Coronary artery (tissue), 2 donors: ENCODE results near the gene FAM153A.
"Not testable (repeated sequence)": the region's sequence is repeated elsewhere in the genome, so short reads cannot be mapped to it uniquely, and the experiment has no call there.

Experiments used
- DNase-seq: peaks from one replicate; pipeline ENCODE4 v3.0.0-alpha.2; 2017; ENCODE audit warnings: low spot score
- H3K27ac ChIP-seq, 2 donors: fragments of 200-600 bp; sonication (generic); one replicate each; pipeline ENCODE4 v1.5.1; 2016 to 2019
- H3K4me3 ChIP-seq: fragments of 200-600 bp; sonication (generic); 2 replicates; pipeline ENCODE4 v1.5.1; 2016; ENCODE audit warnings: mild to moderate bottlenecking, moderate library complexity

Gene FAM153A

DNA sequence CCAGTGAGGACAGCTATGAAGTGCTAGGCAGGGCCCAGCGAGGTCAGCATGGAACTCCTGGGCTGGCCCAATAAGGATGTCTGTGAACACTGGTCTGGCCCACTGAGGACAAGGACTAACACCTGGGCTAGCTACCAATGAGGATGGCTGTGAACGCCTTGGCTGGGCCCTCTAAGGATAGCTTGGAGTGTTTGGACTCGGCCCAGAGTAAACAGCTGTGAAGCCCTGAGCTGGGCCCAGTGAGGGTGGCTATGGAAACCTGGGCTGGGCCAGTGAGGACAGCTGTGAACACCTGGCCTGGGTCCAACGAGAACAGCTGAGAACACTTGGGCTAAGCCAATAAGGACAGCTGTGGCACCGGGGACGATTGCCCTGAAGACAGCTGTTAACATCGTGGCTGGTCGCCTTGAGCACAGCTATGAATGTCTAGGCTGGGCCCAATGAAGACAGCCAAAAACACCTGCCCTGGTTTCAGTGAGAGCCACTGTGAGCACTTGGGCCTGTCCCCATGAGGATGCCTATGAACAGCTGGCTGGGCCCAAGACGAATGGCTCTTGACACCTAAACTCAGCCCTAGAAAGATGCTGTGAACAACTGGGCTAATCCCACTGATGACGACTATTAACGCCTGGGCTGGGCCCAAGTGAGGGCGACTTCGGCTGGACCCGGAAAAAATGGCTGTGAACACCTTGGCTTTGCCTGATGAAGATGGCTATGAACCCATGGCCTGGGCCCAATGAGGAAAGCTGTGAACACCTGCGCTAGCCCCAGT is 18.8 kb downstream of the FAM153A start:
- not testable (repeated sequence) for H3K4me3 ChIP-seq, DNase-seq, H3K27ac ChIP-seq

DNA sequence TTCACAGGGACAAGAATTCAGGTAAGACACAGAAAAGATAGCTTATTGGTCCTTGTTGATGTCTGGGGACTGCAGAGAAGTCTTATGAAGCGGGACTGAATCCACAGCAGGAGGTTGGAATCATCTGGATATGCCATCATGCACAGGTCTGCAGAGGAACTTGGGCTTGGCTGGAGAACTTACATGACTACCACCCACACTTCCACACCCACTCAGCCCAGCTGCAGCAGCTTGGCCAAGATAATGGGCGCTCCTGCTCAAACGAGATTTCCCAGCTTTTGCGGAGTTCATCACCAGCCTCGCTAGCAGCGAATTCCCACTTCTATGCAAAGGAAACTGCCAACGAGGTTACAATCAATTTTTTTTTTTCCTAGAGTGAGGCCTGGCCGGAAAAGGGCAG is 21.7 kb downstream of the FAM153A start:
- H3K27ac ChIP-seq, H3K4me3 ChIP-seq: not testable (repeated sequence)
- DNase-seq = peak; percentile 14

DNA sequence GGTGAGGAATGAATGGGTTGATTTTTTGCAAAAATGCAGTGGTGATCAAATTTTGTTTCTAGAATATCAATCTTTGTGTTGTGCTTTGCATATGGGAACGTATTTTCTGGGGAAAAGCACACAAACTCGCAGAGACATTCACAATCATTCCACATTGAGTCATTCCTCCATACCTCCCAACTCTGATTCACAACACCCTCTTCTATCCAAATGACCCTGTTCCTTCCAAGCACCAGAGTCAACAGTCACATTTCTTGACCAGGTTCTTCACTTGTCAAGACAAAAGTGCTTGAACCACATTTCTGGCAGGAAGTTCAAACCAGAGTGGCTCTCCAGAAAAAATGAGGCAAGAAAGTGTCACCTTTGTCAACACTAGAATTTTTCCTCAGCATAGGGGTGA is 35.3 kb downstream of the FAM153A start:
- not testable (repeated sequence) for DNase-seq, H3K4me3 ChIP-seq, H3K27ac ChIP-seq

DNA sequence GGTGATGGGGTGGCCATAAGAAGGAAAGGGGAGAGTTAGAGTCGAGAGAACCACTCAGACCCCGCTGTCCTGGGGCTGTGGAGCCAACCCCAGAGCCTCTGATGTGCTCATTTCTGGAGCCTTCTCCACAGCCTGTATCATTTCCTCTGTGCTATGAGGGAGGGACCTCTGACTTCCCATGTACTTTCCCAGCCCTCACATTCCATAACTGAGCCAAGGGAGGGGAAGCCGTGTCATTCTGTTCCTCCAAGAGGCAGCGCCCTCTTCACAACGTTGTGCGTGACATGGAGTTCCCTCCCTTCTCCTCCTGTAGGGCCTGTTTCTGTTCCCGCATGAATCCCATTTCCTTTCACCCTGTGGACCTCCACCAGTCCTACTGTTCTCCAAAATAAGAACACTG is 57.8 kb downstream of the FAM153A start:
- not testable (repeated sequence) for DNase-seq, H3K4me3 ChIP-seq, H3K27ac ChIP-seq

DNA sequence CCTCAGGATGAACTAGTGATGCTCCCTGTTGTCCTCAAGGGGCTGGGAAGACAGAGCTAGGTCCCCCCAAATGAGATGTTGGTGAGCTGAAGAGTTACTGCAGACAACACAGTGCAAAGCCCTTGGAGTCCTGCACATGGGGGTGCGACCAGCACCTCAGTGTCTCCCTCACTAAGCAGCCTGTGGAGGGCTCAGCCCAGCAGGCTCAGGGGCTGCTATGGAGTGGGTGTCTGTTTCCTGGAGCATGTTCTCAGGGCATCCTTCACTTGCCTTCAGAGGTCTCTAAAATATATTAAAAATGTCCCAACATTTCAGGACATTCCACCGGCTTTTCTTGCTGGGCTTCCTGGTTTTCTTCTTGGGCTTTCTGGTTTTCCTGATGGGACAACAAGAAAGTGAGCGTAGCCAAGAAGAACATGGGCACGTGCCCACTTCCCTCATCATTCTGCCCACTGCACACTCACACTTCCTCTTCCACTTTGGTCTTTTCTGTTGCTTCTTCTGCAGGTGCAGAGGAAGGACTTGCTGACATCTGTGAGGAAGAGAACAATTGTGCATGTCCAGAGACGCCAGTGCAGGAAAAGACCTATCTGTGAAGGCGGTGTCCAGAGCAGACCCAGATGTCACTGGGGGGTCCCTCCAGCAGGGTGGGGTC is 58.7 kb downstream of the FAM153A start:
- H3K4me3 ChIP-seq, H3K27ac ChIP-seq, DNase-seq: not testable (repeated sequence)

DNA sequence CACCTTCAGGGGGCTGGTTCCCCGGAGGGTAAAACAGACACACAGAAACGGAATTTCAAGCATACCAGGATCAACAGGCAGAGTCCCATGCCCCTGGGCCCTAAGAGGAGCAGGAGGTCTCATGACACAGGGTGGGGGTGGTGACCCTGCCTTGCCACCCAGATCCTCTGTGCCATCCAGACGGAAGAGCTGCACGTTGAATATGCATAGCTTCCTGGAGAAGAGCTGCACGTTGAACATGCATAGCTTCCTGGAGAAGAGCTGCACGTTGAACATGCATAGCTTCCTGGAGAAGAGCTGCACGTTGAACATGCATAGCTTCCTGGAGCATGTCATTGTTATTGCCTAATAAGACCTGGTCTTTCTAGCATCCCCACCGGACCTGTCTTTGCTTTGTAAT is 59.9 kb downstream of the FAM153A start:
- H3K27ac ChIP-seq, H3K4me3 ChIP-seq, DNase-seq: not testable (repeated sequence)

DNA sequence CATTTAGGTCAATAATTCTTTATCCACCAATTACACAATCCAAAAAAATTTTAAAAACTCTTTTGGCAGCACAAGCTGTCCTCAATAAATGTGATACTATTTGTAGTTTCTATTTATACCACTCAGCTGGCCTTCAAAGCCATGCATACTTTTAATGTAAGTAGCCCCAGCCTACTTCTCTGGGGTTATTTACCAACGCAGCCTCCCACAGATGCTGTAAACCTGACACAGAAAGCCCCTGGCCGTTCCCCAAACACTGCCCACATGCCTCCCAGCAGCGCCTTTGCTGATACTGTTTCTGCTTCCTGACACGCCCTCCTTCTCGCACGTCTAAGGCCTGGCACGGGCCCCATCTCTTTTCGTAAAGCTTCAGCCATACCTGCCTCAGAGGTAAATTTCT is 62.7 kb downstream of the FAM153A start:
- DNase-seq, H3K4me3 ChIP-seq, H3K27ac ChIP-seq: not testable (repeated sequence)

DNA sequence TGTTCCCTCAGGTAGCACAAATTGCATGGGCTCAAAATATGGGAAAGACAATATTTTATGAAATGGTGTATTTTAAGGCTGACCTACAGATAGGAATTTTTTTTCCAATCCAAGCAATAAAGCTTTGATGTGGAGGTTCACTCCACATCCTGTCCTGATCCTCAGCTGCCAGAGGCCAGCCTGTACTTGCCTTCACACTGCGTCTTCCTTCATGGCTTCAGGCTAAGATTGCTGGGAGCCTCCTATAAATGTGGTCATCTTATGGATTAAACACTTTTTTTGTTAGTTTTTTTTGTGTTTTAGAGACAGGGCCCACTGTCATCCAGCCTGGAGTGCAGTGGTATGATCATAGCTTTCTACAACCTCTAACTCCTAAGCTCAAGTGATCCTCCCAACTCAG is 67.3 kb downstream of the FAM153A start:
- H3K27ac ChIP-seq, DNase-seq, H3K4me3 ChIP-seq: not testable (repeated sequence)

DNA sequence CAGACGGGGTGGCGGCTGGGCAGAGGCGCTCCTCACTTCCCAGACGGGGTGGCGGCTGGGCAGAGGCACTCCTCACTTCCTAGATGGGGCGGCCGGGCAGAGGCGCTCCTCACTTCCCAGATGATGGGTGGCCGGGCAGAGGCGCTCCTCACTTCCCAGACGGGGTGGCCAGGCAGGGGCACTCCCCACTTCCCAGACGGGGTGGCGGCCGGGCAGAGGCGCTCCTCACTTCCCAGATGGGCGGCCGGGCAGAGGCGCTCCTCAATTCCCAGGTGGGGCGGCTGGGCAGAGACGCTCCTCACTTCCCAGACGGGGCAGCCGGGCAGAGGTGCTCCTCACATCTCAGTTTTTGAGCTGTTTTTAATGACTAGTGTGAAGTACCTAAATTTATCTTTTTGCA is 86.6 kb downstream of the FAM153A start:
- not testable (repeated sequence) for DNase-seq, H3K4me3 ChIP-seq, H3K27ac ChIP-seq

DNA sequence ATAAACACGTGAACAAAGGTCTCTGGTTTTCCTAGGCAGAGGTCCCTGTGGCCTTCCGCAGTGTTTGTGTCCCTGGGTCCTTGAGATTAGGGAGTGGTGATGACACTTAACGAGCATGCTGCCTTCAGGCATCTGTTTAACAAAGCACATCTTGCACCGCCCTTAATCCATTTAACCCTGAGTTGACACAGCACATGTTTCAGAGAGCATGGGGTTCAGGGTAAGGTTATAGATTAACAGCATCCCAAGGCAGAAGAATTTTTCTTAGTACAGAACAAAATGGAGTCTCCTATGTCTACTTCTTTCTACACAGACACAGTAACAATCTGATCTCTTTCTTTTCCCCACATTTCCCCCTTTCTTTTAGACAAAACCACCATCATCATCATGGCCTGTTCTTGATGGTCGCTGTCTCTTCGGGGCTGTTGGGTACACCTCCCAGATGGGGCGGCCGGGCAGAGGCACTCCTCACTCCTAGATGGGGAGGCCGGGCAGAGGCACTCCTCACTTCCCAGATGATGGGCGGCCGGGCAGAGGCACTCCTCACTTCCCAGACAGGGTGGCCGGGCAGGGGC is 87.3 kb downstream of the FAM153A start:
- not testable (repeated sequence) for H3K4me3 ChIP-seq, DNase-seq

DNA sequence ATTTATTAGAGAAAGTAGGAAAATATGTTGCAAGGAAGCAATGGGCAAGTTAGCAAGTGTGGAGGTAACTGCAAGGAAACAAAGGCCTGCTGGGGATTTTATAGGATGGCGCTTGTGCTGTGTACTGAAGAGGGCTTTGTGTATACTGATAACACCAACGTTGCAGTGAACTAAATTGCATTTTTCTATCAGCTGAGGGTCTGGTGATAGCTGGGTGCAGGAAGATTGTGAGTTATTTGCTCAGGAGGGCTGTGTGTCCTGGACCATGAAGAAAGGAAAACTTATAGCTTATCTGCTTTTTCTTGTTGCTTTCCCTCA is 88.2 kb downstream of the FAM153A start:
- not testable (repeated sequence) for H3K4me3 ChIP-seq, DNase-seq, H3K27ac ChIP-seq

More for the DNA sequence above, 87.3 kb downstream of the FAM153A start:
- not testable (repeated sequence) for H3K27ac ChIP-seq

DNA sequence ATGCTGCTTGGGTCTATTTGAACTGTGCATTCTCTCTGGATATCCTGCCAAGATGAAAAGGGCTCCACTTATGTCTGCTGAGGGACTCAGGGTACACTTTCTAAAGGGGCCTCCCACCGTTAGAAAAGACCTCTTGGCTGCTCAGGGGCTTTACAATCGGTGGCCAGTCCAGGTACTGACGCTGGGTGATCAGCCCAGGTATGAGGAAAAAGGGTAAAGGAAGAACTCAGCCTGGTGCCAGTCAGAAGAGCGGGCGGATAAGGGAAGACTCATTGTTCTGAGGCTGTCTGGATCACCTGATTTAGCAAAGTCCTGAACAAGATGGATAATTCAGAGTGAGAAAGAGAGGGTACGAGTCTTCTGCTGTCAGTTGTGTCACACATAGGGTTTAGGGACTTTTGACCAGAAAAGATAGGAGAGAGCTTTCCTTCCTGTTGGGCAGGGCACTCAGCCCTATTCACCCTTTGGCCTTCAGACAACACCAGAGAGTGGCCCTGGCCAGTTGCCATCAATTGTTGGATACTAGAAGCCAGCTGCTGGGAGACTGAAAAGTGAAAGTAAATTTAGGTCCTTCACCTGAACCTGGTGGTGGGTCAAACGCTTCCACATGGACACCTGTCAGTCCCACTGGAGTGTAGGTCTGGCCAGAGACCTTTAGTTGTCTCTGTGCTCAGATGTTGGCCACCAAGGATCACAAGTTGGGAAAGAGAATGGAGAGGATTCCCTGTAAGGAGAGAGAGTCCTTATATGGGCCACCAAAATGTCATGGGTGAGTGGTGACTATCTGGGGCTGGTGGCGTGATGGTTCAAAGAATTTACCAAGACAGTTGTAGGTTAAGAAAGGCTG is 88.8 kb downstream of the FAM153A start:
- not testable (repeated sequence) for DNase-seq, H3K4me3 ChIP-seq, H3K27ac ChIP-seq

DNA sequence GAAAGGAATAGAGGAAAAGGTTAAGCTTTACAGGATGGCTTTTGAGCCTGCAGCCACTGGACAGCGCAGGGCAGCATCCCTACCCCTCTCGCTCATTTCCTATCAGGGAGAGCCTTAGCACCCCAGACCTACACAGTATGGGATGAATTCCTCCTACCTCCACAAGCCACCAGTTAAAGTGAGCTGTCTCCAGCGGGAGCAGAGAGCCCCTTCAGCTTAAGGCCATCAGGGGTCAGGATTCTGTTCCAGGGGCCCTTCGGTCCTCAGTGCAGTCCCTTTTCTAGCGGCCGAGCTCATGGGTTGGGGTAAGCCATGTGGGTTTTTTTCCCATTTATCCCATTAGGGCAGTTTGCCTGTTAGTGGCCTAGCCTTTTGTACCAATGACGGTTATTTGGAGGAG is 89.7 kb downstream of the FAM153A start:
- not testable (repeated sequence) for DNase-seq, H3K4me3 ChIP-seq, H3K27ac ChIP-seq

DNA sequence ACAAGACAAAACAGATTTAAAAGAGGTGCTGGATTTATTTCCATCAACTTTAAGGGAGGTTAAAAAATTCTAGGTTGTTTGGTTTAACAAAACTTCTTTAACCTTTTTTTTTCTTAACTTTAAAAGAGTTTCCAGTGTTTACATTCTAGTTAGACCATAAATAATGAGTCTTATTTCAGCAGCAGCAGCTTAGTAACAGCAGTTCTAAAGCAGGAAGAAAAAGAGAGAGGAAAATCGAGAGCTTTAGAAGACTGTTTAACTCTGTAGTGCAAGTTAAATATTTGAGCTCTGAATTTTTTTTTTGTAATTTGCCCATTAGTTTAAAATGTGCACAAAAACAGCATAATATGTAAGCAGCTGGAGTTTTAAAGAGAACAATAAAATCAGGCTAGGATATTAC is 90.2 kb downstream of the FAM153A start:
- H3K4me3 ChIP-seq, H3K27ac ChIP-seq, DNase-seq: not testable (repeated sequence)

DNA sequence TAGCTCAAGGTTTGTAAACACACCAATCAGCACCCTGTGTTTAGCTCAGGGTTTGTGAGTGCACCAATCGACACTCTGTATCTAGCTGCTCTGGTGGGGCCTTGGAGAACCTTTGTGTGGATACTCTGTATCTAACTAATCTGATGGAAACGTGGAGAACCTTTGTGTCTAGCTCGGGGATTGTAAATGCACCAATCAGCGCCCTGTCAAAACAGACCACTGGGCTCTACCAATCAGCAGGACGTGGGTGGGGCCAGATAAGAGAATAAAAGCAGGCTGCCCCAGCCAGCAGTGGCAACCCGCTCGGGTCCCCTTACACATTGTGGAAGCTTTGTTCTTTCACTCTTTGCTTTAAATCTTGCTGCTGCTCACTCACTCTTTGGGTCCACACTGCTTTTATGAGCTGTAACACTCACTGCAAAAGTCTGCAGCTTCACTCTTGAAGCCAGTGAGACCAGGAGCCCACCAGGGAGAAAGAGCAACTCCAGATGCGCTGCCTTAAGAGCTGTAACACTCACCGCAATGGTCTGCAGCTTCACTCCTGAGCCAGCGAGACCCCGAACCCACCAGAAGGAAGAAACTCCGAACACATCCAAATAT is 93.6 kb downstream of the FAM153A start:
- not testable (repeated sequence) for H3K4me3 ChIP-seq, H3K27ac ChIP-seq, DNase-seq

DNA sequence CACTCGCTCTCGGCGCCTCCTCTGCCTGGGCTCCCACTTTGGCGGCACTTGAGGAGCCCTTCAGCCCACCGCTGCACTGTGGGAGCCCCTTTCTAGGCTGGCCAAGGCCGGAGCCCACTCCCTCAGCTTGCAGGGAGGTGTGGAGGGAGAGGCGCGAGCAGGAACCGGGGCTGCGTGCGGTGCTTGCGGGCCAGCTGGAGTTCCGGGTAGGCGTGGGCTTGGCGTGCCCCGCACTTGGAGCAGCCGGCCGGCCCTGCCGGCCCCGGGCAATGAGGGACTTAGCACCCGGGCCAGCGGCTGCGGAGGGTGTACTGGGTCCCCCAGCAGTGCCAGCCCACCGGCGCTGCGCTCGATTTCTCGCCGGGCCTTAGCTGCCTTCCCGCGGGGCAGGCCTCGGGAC is 94.6 kb downstream of the FAM153A start:
- not testable (repeated sequence) for DNase-seq

DNA sequence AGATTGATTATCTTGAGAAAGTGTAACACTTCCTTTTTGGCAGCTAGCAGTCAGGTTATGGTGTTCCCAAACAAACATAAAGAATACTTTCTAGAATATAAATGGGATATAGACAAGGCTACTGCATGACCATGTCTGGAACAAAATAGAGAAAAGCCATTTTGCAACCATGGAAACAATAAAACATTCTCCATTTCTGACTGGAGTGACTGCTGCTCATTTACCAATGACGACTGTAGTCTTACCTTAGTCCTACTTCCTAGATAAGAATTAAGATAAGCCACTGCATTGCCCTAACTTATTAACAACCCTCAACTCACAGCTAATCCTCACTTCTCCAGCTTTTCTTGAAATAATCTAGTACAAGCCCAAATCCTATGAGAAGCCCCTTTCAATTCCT is 100.8 kb downstream of the FAM153A start:
- DNase-seq, H3K27ac ChIP-seq: not testable (repeated sequence)

More for the DNA sequence above, 94.6 kb downstream of the FAM153A start:
- not testable (repeated sequence) for H3K27ac ChIP-seq, H3K4me3 ChIP-seq

More for the DNA sequence above, 100.8 kb downstream of the FAM153A start:
- H3K4me3 ChIP-seq = not testable (repeated sequence)
